Gastrocnemius medialis (tissue), 4 donors: ENCODE measurements around the gene ABI3BP.

Experiments
- CTCF ChIP-seq, 5 experiments: fragments of 450-650 bp in 3 of 5; fragments of 200-600 bp in 2 of 5; sonication (generic) in 2 of 5; IDR thresholded peaks in 4 of 5; conservative IDR thresholded peaks in 1 of 5; 1 replicate in 4 of 5; 2 replicates in 1 of 5; pipeline ENCODE4 v1.5.1; 2016 to 2019; ENCODE audit warnings: antibody characterized with exemption in 5 of 5, mild to moderate bottlenecking in 3 of 5, moderate library complexity in 3 of 5
- POLR2A ChIP-seq, 2 donors: fragments of 450-650 bp; IDR thresholded peaks; one replicate each; pipeline ENCODE4 v1.6.1; 2017; ENCODE audit warnings: antibody characterized with exemption in 2 of 2, mild to moderate bottlenecking in 2 of 2, moderate library complexity in 2 of 2

- TF ChIP-seq POLR2A (IDR thresholded peaks at IDR 0.05) (no peak), CTCF (IDR thresholded peaks at IDR 0.05 in 4 of 5, conservative IDR thresholded peaks at IDR 0.05 in 1 of 5) (no peak)
Measured at GRCh38 chr3:100999160-100999559, 5.9 kb upstream of the ABI3BP start.
